NCI-H774 (cell line): ENCODE results near the gene KIAA1328.
"Not testable (repeated sequence)": the region's sequence is repeated elsewhere in the genome, so short reads cannot be mapped to it uniquely, and the experiment has no call there.

Experiments used
- DNase-seq: peaks from one replicate; lab custom pipeline; 2025; lab: John Stamatoyannopoulos, UW

The KIAA1328 gene

DNA sequence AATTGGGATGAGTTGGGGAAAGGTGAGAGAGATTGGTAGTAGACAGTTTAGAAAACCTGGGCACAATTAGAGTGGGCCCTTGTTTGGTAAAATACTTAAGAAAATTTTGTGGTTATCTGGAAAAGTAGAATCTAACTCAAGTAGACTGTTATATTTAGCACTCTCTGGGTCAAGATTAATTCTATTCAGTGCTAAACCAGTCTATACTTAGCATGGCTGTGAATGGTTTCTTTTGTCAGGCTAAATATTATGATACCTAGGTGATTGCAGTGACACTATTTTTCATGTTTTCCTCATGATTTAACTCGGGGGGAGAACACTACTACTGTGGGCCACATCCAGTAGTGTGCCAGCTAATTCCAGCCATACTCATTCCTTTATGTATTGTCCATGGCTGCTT is 58.9 kb downstream of the KIAA1328 start:
- DNase-seq, result no peak

DNA sequence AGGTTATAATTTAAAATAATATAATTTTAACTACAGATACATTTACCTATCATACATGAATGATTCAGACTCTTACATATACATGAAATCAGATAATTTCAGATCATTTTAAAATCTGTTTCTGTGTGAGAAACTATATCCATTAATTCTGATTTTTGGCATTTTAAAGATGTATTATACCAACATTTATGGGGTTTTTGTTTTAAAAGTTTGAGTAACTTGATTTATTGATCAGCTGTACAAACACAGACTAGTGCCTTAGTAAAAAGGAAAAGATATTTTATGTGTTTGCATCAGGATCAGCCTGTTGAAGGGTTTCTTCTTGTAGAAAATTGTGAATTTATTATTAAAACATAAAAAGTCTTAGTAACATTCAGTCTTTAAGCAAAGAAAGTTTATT is 59.9 kb downstream of the KIAA1328 start:
- no peak for DNase-seq

DNA sequence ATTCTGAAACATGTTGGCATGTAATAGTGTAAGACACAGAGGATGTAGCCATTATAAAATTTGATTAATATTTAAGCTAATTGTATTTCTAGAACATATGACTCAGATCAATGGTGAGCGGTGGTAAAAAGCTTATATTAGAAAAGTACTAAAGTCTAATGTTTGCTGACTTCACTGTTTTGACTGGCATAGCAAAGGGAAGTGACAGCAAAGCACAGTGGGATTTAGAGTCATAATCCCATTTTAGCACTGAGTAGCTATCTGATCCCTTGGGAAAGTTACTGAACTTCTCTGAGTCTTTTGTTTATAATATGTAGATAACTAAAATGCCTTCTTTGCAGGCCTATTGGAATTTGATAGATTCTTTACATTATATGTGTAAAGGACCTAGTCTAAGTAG is 60.4 kb downstream of the KIAA1328 start:
- DNase-seq, result no peak

DNA sequence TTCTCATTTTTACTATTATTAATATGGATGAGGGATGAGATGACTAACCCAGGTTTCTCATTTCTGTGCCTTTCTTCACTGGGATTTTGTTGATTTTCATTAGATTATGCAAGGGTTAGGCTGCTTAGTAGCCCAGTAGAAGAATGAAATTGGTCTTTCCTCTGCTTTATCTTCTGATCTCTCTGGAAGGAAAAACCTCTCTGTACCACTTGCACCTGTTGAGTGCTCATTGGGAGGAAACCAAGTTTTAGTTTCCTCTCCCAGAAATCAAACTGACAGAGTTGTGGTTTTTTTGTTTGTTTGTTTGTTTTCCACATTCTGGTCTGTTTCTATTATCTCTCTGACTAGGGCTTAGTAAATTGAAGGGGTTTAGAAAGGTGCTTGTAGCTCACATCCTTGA is 60.8 kb downstream of the KIAA1328 start:
- DNase-seq, result no peak

DNA sequence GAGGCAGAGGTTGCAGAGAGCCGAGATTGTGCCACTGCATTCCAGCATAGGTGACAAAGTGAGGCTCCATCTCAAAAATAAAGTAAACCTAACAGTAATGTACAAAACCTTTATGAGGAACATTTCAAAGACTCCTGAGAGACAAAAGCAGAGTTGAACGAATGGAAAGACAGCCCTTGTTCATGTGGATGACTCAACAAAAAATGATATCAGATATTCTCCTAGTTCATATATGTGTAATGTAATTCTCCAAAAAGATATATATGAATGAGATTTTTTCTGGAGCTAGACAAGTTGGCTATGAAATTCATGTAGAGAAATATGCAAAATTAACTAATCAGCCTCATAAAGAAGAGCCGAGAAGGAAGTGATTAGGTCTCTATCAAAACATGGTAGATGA is 61.7 kb downstream of the KIAA1328 start:
- no peak for DNase-seq

DNA sequence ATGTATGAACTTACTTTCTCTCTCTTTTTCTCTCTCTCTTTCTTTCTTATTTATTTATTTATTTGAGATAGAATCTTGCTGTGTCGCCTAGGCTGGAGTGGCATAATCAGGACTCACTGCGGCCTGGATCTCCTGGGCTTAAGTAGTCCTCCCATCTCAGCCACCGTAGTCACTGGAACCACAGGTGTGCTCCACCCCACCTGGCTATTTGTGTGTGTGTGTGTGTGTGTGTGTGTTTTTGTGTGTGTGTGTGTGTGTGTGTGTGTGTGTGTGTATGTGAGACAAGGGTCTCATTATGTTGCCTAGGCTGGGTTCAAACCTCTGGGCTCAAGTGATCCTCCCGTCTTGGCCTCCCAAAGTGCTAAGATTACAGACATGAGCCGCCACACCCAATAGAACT is 64.3 kb downstream of the KIAA1328 start:
- no peak for DNase-seq

DNA sequence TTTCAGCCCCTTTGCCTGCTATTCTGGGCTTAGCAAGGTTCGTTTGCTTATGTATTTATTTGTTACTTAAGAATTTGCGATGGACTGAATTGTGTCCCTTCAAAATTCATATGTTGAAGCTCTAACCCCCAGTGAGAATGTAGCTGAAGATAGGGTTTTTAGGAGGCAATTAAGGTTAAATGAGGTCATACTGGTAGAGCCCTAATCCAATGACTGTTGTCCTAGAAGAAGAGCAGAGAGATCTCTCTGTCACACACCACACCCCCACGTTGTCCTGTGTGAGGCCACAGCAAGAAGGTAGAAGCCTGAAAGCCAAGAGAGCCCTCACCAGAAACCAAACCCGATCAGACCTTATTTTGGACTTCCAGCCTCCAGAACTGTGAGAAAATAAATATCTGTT is 66.7 kb downstream of the KIAA1328 start:
- DNase-seq, result no peak

DNA sequence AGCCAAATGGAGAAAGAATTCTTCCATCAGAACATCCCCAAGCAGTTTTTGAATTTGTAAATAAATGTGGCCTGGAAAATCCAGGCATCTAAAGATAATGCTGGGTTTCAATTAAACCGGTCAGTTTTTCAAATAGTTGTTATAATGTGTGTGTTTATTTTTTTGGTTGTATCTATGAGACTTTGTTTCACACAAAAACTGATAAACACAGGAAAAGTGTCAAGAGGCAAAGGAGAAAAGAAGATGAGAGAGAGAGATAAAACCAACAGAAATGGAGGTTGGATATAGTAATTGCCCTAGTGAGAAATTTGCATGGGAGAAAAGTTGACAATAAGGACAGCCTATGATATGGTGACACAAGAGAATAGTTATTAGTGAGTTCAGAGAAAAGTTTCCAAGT is 68.3 kb downstream of the KIAA1328 start:
- no peak for DNase-seq

DNA sequence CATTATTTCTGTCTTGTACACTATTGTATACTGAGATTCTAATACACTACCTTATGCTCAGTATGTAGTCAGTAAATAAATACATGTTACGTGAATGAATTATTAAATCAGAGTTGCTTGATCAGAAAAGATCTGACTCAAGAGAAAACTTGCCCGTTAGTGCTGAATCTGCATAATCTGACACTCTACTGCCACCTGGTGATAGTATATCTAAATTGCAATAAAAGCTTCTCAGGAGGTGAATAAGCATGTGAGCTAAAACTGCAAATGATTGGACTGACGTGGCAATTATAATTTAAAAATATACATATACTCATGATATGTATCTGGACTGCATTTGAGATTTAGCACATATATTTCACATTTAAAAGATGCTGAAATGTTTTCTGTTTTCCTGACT is 70.4 kb downstream of the KIAA1328 start:
- no peak for DNase-seq

DNA sequence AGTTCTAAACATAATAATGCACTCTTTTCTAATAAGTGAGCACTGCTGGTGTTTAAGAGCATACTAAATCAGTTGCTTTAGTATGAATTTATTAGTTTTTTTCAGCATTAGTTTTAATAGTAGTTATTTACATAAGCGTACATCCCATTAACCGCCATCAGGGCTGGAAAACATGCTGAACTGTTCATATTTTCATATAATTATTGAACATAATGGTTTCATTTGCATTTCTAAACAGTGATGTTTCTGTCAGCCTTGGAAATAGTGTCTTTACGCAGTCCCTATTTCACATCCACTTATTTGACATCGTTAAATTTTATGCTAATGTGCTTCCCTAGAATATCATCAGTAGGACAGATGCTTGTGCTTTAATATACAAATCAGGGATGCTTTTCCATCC is 71.5 kb downstream of the KIAA1328 start:
- DNase-seq, result no peak

DNA sequence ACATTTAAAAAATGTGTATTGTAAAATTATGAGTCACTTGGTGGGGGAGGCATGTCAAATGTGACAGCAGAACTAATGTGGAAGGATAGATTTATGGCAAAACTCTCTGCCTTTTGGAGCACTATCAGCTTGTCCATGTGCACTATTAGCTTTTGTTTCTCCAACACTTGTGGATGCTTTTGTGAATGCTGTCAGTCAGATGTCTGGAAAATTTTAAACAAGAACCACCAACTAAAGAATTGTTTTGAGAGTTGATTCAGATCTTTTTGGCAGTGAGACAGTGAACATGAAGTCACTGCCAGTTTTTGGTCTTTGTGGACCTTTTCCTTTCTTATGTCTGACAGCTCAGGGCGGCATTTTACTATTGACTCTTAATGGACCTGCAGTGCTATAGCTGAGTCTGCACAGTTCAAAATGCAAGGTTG is 72.4 kb downstream of the KIAA1328 start:
- DNase-seq, result no peak

DNA sequence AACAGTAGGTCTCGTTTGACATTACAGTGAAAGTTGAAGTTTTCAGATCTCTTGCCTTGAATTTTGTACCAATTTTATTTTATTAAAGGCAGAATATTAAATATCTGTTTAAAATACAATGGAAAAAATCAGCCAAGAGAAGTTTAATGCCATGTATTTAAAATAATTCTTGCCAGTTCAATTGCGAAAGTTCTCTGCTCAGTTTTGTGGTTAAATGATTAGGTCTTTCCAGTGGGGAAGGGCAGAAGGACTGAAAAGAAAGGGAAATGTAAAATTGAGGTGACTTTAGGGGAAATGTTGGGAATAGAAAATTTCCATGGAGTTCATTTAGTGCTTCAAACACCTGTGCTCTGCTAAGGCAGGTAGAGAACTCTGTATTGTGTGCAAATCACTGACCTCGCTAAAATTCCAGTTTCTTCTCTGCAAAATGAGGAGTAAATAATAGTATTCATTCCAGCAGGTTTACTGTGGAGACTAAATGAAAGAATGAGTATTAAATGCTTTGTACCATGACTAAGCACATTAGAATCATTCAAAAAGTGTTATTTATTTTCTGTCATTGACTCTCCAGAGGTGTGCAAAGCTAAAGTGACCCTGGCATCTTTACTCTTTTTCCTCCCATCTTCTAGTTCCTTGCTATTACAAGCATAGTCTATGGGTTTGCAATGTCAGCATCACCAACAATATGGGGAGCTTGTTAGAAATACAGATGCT is 74.4 kb downstream of the KIAA1328 start:
- DNase-seq, result no peak

DNA sequence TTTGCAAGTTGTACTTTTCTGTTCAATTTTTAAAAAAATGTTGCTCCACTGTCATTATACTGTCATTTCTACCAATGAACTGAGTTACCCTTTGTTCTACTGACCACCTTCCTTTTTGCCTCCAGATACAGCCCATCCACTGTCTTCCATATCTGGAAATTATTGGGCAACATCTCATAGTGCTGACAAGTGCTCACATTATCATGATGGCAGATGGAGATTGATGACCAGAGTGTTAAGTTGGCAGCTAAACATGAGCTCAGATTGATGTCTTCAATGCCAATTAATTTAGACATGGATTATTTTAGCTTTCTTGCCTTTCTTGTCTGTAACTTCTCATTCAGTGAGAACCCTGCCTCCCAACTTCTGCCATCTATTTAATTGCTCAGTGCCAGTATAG is 76.6 kb downstream of the KIAA1328 start:
- DNase-seq, result no peak

DNA sequence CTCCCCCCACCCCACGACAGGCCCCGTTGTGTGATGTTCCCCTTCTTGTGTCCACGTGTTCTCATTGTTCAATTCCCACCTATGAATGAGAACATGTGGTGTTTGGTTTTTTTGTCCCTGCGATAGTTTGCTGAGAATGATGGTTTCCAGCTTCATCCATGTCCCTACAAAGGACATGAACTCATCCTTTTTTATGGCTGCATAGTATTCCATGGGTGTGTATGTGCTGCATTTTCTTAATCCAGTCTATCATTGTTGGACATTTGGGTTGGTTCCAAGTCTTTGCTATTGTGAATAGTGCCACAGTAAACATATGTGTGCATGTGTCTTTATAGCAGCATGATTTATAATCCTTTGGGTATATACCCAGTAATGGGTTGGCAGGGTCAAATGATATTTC is 80.4 kb downstream of the KIAA1328 start:
- not testable (repeated sequence) for DNase-seq

DNA sequence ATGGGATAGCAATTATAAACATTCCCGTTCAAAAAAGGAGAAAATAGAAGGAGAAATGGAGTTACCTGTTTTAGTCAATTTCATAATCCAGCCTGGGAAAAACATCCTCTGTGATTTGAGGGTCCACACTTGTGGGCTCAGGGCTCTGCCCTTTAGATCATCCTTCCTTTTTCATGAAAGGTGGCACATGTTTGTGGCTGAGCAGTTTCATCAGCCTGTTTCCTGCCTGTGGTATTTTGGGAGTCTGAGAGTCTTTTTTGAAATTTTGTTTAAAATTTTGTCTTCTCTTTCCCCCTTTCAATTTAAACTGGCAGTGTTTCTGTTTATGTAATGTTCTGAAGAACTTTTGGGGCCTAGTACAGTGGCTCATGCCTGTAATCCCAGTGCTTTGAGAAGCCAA is 84.0 kb downstream of the KIAA1328 start:
- DNase-seq, result no peak

DNA sequence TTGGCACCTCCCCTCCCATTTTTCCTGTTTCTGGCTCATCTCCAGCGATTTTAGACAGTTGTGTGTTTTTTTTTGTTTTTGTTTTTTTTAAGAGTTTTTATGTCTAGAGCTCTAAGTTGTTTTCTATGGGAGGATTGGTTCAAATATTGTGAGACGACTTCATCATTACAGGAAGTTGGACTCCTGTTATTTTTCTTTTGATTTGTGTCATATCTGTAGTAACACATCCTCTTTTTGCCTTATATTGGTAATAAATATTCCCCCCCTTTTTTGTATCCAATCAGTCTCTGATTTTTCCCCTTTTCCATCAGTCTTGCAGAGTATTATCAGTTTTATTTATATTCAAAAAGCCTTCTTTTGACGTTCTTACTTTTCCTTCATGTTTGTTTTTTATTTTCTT is 89.0 kb downstream of the KIAA1328 start:
- DNase-seq, result no peak

DNA sequence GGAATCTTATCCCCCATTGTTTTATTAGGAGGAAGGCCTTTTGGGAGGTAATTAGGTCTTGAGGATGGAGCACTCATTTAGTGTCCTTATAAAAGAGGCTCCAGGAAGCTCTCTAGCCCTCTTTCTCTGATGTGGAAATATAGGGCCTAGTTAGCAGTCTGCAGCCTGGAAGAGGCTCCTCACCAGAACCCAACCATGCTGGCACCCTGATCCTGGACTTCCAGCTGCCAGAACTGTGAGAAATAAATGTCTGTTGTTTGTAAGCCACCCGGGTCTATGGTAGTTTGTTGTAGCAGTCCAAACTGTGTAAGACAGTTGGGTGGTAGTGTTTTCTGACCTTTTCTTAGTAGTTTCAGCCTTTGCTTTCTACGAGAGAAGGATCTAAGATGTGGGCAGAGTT is 100.7 kb downstream of the KIAA1328 start:
- no peak for DNase-seq

DNA sequence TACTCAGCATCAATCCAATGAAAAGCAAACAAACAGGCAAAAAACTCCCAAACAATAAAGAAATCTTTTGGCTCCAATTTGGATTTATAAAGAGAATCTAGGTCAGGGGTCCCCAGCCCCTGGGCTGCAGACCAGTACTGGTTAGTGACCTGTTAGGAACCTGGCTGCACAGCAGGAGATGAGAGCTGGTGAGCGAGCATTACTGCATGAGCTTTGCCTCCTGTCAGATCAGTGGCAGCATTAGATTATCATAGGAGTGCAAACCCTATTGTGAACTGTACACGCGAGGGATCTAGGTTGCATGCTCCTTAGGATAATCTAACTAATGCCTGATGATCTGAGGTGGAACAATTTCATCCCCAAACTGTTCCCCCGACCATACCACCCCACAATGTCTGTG is 102.2 kb downstream of the KIAA1328 start:
- DNase-seq, result no peak

DNA sequence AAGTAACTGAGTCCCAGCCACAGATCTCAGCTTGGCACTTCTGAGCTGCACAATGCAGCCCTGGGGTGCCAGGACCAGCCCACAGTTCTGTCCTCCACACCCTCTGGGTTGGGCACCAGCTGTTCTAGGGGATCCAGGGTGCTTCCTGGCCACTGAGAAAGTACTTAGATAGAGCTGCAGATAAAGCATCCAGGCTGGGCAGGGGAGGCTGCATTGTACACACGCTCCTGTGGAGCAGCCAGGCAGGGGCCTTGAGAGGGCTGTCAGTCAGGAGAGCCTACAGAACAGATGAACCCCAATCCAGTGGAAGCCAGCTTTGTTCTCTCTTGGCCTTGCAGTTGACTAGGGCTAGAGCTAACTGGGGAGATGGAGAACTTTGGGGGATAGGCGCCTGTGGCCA is 104.6 kb downstream of the KIAA1328 start:
- DNase-seq, result no peak

DNA sequence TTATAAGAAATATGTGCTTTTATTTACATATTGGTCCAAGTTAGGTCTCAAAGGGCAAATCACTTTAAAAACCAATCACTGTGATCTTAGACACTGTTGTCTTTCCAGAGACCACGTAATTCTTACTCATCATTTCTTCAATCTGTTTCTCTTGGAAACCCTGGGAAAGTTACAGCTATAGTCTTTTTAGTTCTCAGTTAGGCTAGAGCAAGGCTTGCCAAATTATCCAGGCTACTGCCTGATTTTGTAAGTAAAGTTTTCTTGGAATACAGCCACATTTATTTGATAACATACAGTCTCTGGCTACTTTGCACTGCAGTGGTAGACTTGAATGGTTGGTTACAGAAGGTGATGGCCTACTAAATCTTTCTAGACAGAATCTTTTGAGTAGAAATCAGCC is 106.0 kb downstream of the KIAA1328 start:
- no peak for DNase-seq

DNA sequence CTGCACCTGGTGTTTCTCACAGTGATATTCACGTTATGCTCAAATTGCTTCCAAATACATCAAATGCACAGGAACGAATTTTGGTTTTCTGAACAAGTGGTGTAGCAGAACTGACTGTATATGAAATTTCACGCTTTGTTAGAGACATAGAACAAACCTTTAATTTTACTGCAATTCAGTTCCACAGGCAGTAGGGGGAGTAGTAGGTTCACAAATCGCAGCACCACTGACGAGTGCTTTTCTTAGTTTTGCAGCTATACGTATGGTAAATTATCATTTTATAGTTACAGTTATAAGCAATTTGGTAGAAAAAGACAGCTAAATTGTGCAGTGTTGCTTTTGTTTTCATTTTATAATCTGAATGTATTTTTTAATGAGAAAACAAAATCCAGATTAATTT is 113.3 kb downstream of the KIAA1328 start:
- no peak for DNase-seq

DNA sequence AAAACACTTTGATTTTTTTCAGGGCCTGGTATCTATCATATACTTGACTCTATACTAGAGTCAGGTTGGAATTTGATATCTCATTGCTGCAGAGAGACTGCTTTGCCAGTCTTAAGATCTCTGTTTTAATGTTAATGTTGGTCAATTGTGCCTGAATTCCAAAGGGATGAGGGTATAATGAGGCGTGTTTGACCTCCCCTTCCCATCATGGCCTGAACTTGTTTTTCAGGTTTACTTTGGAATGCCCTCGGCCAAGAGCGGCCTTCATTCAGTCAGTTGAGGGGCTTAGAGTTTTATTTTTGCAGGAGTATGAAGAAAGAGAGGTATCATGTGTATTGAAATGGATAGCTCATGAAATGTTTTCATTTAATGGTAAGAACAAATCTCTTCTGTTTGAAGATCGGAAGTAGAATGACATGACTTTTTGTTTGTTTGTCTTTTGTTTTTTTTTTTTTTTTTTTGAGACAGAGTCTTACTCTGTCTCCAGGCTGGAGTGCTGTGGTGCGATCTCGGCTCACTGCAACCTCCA is 119.0 kb downstream of the KIAA1328 start:
- no peak for DNase-seq

DNA sequence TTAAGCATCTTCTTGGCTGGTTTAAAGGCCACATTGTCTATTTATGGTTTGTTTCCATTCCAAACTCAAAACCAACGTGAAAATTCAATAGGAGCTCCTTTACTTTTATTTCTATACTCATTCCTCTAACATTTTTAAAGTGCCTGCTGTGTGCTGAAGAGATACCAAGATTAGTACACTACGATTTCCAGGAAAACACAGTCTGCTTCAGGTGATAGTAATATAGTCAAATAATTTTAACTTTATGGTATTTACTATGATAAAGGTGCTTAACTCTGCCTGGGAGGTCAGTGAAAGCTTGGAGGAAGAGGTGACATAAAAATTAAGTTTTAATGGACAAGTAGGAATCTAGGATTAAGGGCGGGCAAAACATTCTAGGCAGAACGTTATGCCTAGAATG is 121.4 kb downstream of the KIAA1328 start:
- DNase-seq, result no peak

DNA sequence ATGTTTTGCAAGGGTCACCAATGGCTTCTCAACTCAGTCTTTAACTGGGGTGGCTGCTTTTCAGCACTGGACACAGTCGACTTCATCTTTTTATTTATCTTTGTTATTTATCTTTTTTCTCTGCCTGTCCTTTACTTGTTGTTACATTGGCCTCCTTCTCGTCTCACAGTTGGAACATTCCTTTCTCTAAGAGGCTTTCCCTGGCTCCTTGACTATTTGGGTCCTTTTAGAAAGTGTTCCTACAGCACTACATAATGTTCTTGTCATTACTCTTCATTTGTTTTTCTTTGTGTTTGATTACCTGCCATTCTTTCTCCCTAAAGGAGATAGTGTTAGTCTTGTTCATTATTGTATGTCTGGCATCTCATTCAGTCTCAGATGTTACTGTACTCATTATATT is 122.0 kb downstream of the KIAA1328 start:
- no peak for DNase-seq
